Upper lobe of left lung (tissue), 4 donors: ENCODE results near the gene PLEKHA5.

ENCODE experiments used
- CTCF ChIP-seq, 6 experiments: fragments of 450-650 bp in 4 of 6; fragments of 200-600 bp in 2 of 6; sonication (generic) in 2 of 6; IDR thresholded peaks; one replicate each; pipeline ENCODE4 v1.5.1; 2016 to 2019; ENCODE audit warnings: antibody characterized with exemption in 6 of 6
- EP300 ChIP-seq, 4 donors: sonication (generic); formaldehyde crosslinking; IDR thresholded peaks; one replicate each; pipeline ENCODE4 v1.5.1; 2017; ENCODE audit warnings: antibody characterized with exemption in 4 of 4, control low read depth in 2 of 4
- POLR2A ChIP-seq, 4 donors: fragments of 450-650 bp; IDR thresholded peaks; one replicate each; pipeline ENCODE4 v1.5.1; 2016 to 2017; ENCODE audit warnings: antibody characterized with exemption in 4 of 4, mild to moderate bottlenecking in 2 of 4
- POLR2AphosphoS5 ChIP-seq, 2 donors: sonication (generic); formaldehyde crosslinking; IDR thresholded peaks; one replicate each; pipeline ENCODE4 v1.5.1; 2017; ENCODE audit warnings: antibody characterized with exemption in 2 of 2

DNA sequence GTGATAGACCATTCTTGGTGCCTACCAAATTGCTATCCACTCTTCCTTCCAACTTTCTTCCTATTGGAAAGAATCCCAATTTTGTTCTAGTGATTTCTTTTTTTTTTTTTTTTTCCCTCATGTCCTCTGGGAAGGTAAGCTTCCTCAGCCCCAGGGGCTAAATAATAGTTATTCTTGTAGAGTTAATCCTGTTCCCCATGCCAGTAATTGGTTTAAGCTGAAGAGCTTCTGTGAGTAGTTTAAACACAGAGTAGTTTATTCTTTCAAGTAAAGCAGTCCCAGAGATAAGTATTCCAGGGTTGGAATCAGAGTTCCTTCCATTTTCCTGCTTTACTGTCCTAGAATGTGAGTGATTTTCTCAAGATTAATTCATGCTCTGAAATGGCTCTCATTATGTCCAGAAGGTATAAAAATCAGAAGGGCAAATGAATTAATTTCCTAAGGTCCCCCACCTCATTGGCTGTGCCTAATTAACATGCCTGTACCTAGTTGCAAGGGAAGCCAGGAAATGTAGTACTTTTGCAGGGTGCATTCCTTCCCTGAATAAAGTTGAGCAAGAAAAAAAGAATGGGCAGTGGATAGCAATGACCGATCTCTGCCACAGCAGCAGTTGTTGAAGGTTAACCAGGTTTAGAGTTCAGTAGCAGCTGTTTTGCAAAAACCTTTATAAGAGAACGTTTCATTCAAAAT lies 97.8 kb downstream of the PLEKHA5 start:
- TF ChIP-seq CTCF (IDR thresholded peaks at IDR 0.05), result no peak
- no peak for TF ChIP-seq EP300 (IDR thresholded peaks at IDR 0.05)
- TF ChIP-seq POLR2A (IDR thresholded peaks at IDR 0.05), result no peak
- no peak for TF ChIP-seq POLR2AphosphoS5 (IDR thresholded peaks at IDR 0.05)
